Heart right ventricle (tissue), 16 donors: Measurements from ENCODE around the gene SMAD1. TPM values are rescaled to one million over a fixed set of nuclear protein-coding genes. Genes with fewer than 3 reads are reported as not detected.

Source experiments
- ATAC-seq, 8 donors: fragments of 200-7000 bp; cut with Tn5 transposase; one replicate each; pipeline ENCODE4 v1.9.1; 2020; ENCODE audit warnings: mild to moderate bottlenecking in 8 of 8, moderate library complexity in 8 of 8, moderate number of reproducible peaks in 1 of 8
- DNase-seq, 2 donors: peaks; one replicate each; pipeline ENCODE4 v3.0.0-alpha.2; 2020
- H3K27ac ChIP-seq, 10 donors: fragments of 200-600 bp; sonication (generic) in 2 of 10; one replicate each; pipeline versions ENCODE4 v1.5.0 to v1.8.0; 2020 to 2022; ENCODE audit warnings: mild to moderate bottlenecking in 3 of 10
- H3K27me3 ChIP-seq, 7 donors: fragments of 200-600 bp; one replicate each; pipeline ENCODE4 v1.8.0; 2021 to 2022; ENCODE audit warnings: mild to moderate bottlenecking in 2 of 7
- H3K36me3 ChIP-seq, 9 donors: fragments of 200-600 bp; sonication (generic) in 1 of 9; one replicate each; pipeline versions ENCODE4 v1.5.0 to v1.8.0; 2020 to 2022; ENCODE audit warnings: mild to moderate bottlenecking in 2 of 9
- H3K4me1 ChIP-seq, 9 donors: fragments of 200-600 bp; sonication (generic) in 1 of 9; one replicate each; pipeline versions ENCODE4 v1.5.0 to v1.8.0; 2020 to 2022; ENCODE audit warnings: mild to moderate bottlenecking in 4 of 9
- H3K4me3 ChIP-seq, 10 donors: fragments of 200-600 bp; sonication (generic) in 2 of 10; one replicate each; pipeline versions ENCODE4 v1.5.0 to v1.8.0; 2020 to 2022; ENCODE audit warnings: mild to moderate bottlenecking in 7 of 10, moderate library complexity in 2 of 10
- H3K9me3 ChIP-seq, 11 donors: fragments of 200-600 bp in 10 of 11; sonication (generic) in 2 of 11; one replicate each; pipeline versions ENCODE4 v1.5.0 to v1.8.0; 2013 to 2022; ENCODE audit warnings: mild to moderate bottlenecking in 2 of 11, control low read depth in 1 of 11, moderate library complexity in 1 of 11
- WGBS, 2 donors: extraction: QIAGEN DNeasy Blood & Tissue Kit; methylation state at CpG; one replicate each; pipeline ENCODE4 v1.1.7; 2013; ENCODE audit warnings: inconsistent platforms in 1 of 2; 5-methylcytosine and 5-hydroxymethylcytosine counted together
- intact Hi-C, 10 donors: fragments of 100-400 bp; cut with DNase I; formaldehyde crosslinking; loops; one replicate each; pipeline versions ENCODE4 v1.11.1 to v1.14.2; 2022
- polyA plus RNA-seq, 2 donors: library from polyadenylated mRNA; stranded (reverse); fragments of 200-250 nt; gene quantifications; one replicate each; pipeline ENCODE4 v1.2.3, GENCODE V29; 2013
- total RNA-seq, 10 donors: library from RNA; stranded (reverse); fragmentation: NEBNext Ultra II Directional in 3 of 10; extraction: Animal tissue kit (Norgen Biotek cat#: 25700) in 3 of 10; gene quantifications; one replicate each; pipeline versions ENCODE4 v1.2.1 to v1.2.4, GENCODE V29; 2021 to 2023
- TF ChIP-seq, protein P1 (sequence below), 9 donors: fragments of 200-600 bp; sonication (generic) in 2 of 9; IDR thresholded peaks; one replicate each; pipeline versions ENCODE4 v1.5.0 to v1.8.0; 2021 to 2022; ENCODE audit warnings: antibody characterized with exemption in 9 of 9, mild to moderate bottlenecking in 5 of 9, moderate library complexity in 1 of 9
- donor health status: Arrhythmogenic right ventricular cardiomyopathy.
- donor health status: ischemic (EF 13 %, LVEDD 7.1; RV severe dilation, severe dysfunction).
- donor health status: healthy with polysubstance abuse.
- donor health status: DM: no; HTN: yes; CAD: no.
- donor health status: DM: no; HTN: no; CAD: no.
- donor health status: ischemic (EF 25% LVEDD 6.9; RV normal size, moderate dysfunction).
- donor health status: ischemic (EF 25% LVEDD 5.7; RV mildly dilated, moderate dysfunction).
- donor health status: healthy.
- donor health status: DM: yes; HTN: yes; CAD: no.
- donor health status: Ischemic cardiomyopathy.
- donor health status: ischemic (EF 35%, LVEDD 5.7; RV mildly dilated, moderate dysfunction).
- donor health status: nonischemic (EF 11% LVEDD 7.7; RV severe dilation, severe dysfunction).
- donor health status: DM: yes; HTN: yes; CAD: no.
- donor health status: PGD.
- donor health status: ischemic (EF 29% LVEDD 5.4; RV normal size, mild dysfunction).
- donor health status: nonischemic (EF 23%, LVEDD 6.1; RV moderate dilation, normal function).

SMAD1 gene
- total and polyA plus RNA-seq, 12 donors: 2.6 to 19.4 (median 14.8) TPM

DNA sequence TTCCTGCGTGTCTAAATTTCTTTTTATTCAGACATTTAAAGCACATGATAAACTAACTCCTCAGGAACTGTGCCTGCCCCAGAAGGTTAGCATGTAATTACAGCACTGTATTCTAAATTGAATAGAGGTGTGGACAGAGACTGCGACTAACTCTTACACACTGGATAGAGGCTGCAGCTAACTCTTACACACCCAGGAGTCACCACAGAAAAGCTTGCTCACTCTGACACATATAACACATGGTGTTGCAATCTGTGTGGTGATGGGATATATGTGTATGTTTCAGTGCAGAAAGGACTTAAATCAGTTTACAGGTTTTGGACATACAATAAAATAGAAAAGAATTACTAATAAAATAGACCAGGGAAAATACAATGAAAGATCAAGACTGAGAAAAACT, 41.5 kb downstream of the SMAD1 start:
- Histone ChIP-seq H3K36me3 (peaks cover 0 to 4% (median 0%) of the 10 kb centered on the region in 9 donors), H3K4me3 (no peak overlapping the region), H3K27ac (no peak overlapping the region), H3K27me3 (no peaks in the 10 kb centered on the region), H3K9me3 (no peaks in the 10 kb centered on the region), H3K4me1 (peaks cover 0 to 43% (median 34%) of the 10 kb centered on the region in 9 donors)
- no peak for DNase-seq
- TF ChIP-seq, protein P1, sequence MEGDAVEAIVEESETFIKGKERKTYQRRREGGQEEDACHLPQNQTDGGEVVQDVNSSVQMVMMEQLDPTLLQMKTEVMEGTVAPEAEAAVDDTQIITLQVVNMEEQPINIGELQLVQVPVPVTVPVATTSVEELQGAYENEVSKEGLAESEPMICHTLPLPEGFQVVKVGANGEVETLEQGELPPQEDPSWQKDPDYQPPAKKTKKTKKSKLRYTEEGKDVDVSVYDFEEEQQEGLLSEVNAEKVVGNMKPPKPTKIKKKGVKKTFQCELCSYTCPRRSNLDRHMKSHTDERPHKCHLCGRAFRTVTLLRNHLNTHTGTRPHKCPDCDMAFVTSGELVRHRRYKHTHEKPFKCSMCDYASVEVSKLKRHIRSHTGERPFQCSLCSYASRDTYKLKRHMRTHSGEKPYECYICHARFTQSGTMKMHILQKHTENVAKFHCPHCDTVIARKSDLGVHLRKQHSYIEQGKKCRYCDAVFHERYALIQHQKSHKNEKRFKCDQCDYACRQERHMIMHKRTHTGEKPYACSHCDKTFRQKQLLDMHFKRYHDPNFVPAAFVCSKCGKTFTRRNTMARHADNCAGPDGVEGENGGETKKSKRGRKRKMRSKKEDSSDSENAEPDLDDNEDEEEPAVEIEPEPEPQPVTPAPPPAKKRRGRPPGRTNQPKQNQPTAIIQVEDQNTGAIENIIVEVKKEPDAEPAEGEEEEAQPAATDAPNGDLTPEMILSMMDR (IDR thresholded peaks at IDR 0.05): no peak
- intact Hi-C loops: no loop called here
- no peak for ATAC-seq
- WGBS, 2 donors: 93% methylated on average over 2 of the region's 2 CpGs

DNA sequence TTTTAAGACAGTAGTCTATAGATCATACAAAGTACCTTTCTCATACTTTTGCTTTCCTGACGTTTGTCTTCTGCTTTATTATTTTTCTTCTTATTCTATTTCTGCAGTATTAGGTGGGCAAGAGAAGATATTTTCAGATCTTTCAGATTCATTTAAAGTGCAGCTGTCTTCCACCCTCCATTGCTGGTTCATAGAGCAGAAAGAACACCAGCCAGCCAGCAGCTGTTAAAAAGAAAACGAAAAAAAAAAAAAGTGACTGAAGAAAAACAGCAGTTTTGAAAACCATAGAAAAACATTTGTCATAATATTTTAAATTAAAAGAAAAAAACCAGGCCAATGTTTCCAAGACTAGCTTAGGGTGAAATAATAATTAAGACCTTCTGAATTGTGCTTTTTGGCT, 42.9 kb downstream of the SMAD1 start:
- intact Hi-C loops: no loop called here
- TF ChIP-seq, protein P1 (IDR thresholded peaks at IDR 0.05): no peak
- H3K4me3 ChIP-seq: peak overlapping the region in 2 of 10 donors; percentile 0 to 3
- peak overlapping the region in 5 of 10 donors; percentile 27 to 68 (median 49) for H3K27ac ChIP-seq
- ATAC-seq: no peak
- DNase-seq: no peak
- peaks cover 0 to 50% (median 42%) of the 10 kb centered on the region in 9 donors for H3K4me1 ChIP-seq
- 46 to 63% methylated on average over 2 of the region's 2 CpGs for WGBS, 2 donors
- H3K36me3 ChIP-seq: peaks cover 0 to 8% (median 0%) of the 10 kb centered on the region in 9 donors
- no peaks in the 10 kb centered on the region for H3K27me3 ChIP-seq
- H3K9me3 ChIP-seq: no peaks in the 10 kb centered on the region

DNA sequence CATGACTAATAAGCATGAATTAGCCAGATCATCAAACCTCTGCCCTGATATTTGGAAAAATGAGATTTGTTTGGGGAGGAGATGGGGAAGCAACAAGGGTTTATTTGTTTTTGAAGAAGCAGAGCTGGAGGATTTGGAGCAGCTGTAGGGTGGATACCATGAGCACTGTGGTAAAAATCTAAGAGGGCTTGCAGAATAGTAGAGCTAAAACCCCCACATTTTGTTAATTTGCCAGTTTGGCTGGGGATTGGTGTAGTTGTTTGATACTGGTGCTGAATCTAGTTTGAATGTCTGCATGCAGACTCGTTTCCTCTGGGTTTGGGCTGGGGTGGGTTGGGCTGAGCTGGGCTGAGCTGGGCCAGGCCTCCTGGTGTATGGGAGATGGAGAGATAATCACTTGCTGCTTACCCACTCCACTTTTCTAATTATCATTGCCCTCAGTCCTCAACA, 43.7 kb downstream of the SMAD1 start:
- ATAC-seq (peak in 5 of 8 donors; percentile 53 to 70 (median 57)), DNase-seq (no peak)
- Histone ChIP-seq H3K36me3 (peaks cover 0 to 8% (median 0%) of the 10 kb centered on the region in 9 donors), H3K4me1 (peaks cover 0 to 56% (median 40%) of the 10 kb centered on the region in 9 donors), H3K4me3 (peak overlapping the region in 2 of 10 donors; percentile 3 to 5), H3K27me3 (no peaks in the 10 kb centered on the region), H3K9me3 (no peaks in the 10 kb centered on the region), H3K27ac (peak overlapping the region in 7 of 10 donors; percentile 22 to 68 (median 34))
- 35 to 47% methylated on average over 1 of the region's 1 CpG for WGBS, 2 donors
- intact Hi-C loops: no loop called here
- TF ChIP-seq, protein P1 (IDR thresholded peaks at IDR 0.05): no peak

DNA sequence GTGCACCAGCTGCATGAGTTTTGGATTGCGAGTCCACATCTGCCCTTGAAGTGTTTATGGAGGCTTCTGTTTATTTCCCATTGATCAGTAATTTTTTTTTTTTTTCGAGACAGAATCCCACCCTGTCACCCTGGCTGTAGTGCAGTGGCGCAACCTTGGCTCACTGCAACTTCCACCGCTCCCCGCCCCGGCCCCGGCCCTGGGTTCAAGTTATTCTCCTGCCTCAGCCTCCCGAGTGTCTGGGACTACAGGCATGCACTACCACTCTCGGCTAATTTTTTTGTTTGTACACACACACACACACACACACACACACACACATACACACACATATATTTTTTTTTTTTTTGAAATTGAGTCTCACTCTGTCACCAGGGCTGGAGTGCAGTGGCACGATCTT, 46.1 kb downstream of the SMAD1 start:
- intact Hi-C loops: no loop called here
- no peak for DNase-seq
- Histone ChIP-seq H3K27me3 (no peaks in the 10 kb centered on the region), H3K4me3 (no peak overlapping the region), H3K27ac (no peak overlapping the region), H3K36me3 (peaks cover 0 to 8% (median 0%) of the 10 kb centered on the region in 9 donors), H3K4me1 (peaks cover 0 to 75% (median 51%) of the 10 kb centered on the region in 9 donors), H3K9me3 (no peaks in the 10 kb centered on the region)
- TF ChIP-seq, protein P1 (IDR thresholded peaks at IDR 0.05): no peak
- 97 to 98% methylated on average over 10 of the region's 10 CpGs for WGBS, 2 donors
- no peak for ATAC-seq
